T-cell (primary cell): ENCODE data around the gene RPTOR. TPM values are rescaled to one million over a fixed set of nuclear protein-coding genes. Genes with fewer than 3 reads are reported as not detected.

Source experiments
- ATAC-seq, 4 experiments: fragments of 200-7000 bp in 3 of 4; fragments of 150-1000 bp in 1 of 4; cut with Tn5 transposase; replicated peaks in 1 of 4; 1 replicate in 3 of 4; 2 replicates in 1 of 4; pipeline ENCODE4 v1.10.0; 2021; ENCODE audit warnings: moderate library complexity in 3 of 4, mild to moderate bottlenecking in 2 of 4, moderate number of reproducible peaks in 1 of 4
- CTCF ChIA-PET, 2 donors: fragments of 300-600 bp; sonication (Branson Sonifier 250); formaldehyde crosslinking; loops; one replicate each; lab custom pipeline; 2022; ENCODE audit warnings: antibody characterized with exemption in 2 of 2; lab: Charles Lee
- POLR2A ChIA-PET, 2 donors: fragments of 300-600 bp; sonication (Branson Sonifier 250); formaldehyde crosslinking; loops; one replicate each; lab custom pipeline; 2022; ENCODE audit warnings: antibody characterized with exemption in 2 of 2; lab: Charles Lee
- DNase-seq, 35 experiments: peaks; one replicate each; pipeline versions ENCODE4 v3.0.0 to v3.0.0-alpha.2; 2013 to 2023
- H3K27ac ChIP-seq: one replicate; pipeline ENCODE4 v1.5.1; 2013; ENCODE audit warnings: low read length
- H3K27me3 ChIP-seq, 2 experiments: replicated peaks in 1 of 2; 1 replicate in 1 of 2; 2 replicates in 1 of 2; pipeline versions ENCODE4 v1.6.1 to v1.7.0; 2013; ENCODE audit warnings: low read length in 1 of 2, mixed read lengths in 1 of 2; ENCODE audit not compliant: control insufficient read depth in 2 of 2, insufficient read depth in 2 of 2; ENCODE audit errors: extremely low read depth in 1 of 2
- H3K36me3 ChIP-seq, 2 donors: 1 replicate in 1 of 2; 2 replicates in 1 of 2; pipeline versions ENCODE4 v1.6.1 to v1.7.0; 2013; ENCODE audit warnings: low read length in 1 of 2; ENCODE audit not compliant: control insufficient read depth in 2 of 2, insufficient read depth in 1 of 2; ENCODE audit errors: extremely low read depth in 1 of 2
- H3K4me1 ChIP-seq, 2 experiments: 1 replicate in 1 of 2; 2 replicates in 1 of 2; pipeline versions ENCODE4 v1.6.1 to v1.7.0; 2013; ENCODE audit warnings: low read length in 2 of 2, mixed read lengths in 1 of 2; ENCODE audit not compliant: insufficient read depth in 2 of 2, control insufficient read depth in 1 of 2; ENCODE audit errors: extremely low read depth in 1 of 2
- H3K4me3 ChIP-seq, 2 donors: 1 replicate in 1 of 2; 2 replicates in 1 of 2; pipeline versions ENCODE4 v1.5.1 to v1.7.0; 2013; ENCODE audit warnings: mild to moderate bottlenecking in 2 of 2, low read length in 1 of 2, moderate library complexity in 1 of 2; ENCODE audit not compliant: control insufficient read depth in 1 of 2; ENCODE audit errors: extremely low read depth in 1 of 2
- H3K9me3 ChIP-seq: 2 replicates; pipeline ENCODE4 v1.7.0; 2013
- H3K27ac Mint-ChIP-seq, 2 donors: one replicate each; pipeline ENCODE4 v1.8.0; 2020 to 2021; ENCODE audit warnings: mild to moderate bottlenecking in 2 of 2, mixed read lengths in 2 of 2
- H3K27me3 Mint-ChIP-seq, 2 donors: one replicate each; pipeline ENCODE4 v1.8.0; 2021 to 2022; ENCODE audit warnings: mixed read lengths in 2 of 2
- H3K36me3 Mint-ChIP-seq: one replicate; pipeline ENCODE4 v1.8.0; 2021; ENCODE audit warnings: mixed read lengths
- H3K4me1 Mint-ChIP-seq, 3 donors: one replicate each; pipeline ENCODE4 v1.8.0; 2020 to 2022; ENCODE audit warnings: mixed read lengths in 3 of 3, mild to moderate bottlenecking in 1 of 3
- H3K4me3 Mint-ChIP-seq, 3 donors: one replicate each; pipeline ENCODE4 v1.8.0; 2020 to 2022; ENCODE audit warnings: mild to moderate bottlenecking in 3 of 3, mixed read lengths in 3 of 3, moderate library complexity in 3 of 3
- H3K9me3 Mint-ChIP-seq, 3 donors: one replicate each; pipeline ENCODE4 v1.8.0; 2020 to 2022; ENCODE audit warnings: mixed read lengths in 3 of 3
- WGBS: methylation state at CpG from one replicate; pipeline ENCODE4 v1.1.5; 2013; ENCODE audit warnings: missing lambda C conversion rate; ENCODE audit not compliant: insufficient coverage; 5-methylcytosine and 5-hydroxymethylcytosine counted together
- total RNA-seq, 35 experiments: library from RNA in 6 of 35; stranded (reverse) in 6 of 35; fragments of 120-200 nt in 1 of 35; gene quantifications; one replicate each; pipeline versions ENCODE4 v1.2.1 to v1.2.4 and lab custom pipeline; 2013 to 2026

RPTOR gene
- total RNA-seq, 5 donors from 2014 or later (not counting 1 experiment from before 2014, with no cell fraction given) = 59.4 to 76.8 (median 71.4) TPM

DNA sequence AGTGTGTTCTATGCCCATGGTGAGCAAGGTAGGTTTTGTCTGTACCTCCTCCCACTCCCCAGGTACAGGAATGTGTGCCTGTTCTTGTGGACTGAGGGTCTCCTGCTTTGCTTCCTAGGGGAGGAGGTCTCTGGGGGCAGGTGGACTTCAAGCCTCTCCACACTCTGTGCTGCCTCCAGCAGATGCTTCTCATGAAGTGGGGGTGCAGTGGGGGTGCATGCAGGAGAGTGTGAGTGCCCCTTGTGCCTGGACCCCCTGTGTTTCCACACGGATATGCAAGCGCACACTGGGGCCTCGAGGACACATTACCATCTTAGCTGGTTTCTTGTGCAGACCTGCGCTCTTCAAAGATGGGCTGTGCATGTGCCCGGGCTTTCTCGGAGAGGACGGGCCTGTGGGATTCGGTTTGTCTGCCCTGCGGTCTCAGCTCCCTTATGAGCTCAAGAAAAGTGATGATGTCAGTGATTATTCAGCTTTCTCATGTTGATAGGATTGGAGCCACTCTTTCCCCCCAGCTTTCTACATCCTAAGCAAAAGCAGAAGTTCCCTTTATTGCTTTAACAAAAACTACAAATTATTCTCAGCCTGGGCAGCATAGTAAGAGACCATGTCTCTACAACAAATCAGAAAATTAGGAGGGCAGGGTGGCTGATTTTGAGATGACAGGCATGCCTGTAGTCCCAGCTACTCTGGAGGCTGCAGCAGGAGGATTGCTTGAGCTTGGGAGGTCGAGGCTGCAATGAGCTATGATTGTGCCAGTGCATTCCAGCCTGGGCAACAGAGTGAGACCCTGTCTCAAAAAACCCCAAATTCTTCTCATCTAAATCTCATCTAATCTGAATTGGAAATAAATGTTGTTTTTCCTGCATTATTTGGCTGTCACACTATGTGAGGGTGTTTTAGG is 86.8 kb downstream of the RPTOR start:
- ChIA-PET POLR2A (no interaction called here), CTCF (no interaction called here)
- H3K4me1 ChIP-seq = peaks cover 0 to 13% of the 10 kb centered on the region in 2 experiments
- H3K36me3 ChIP-seq = peaks cover 0 to 8% of the 10 kb centered on the region in 2 donors
- ATAC-seq = no peak
- H3K4me3 Mint-ChIP-seq = no peak overlapping the region
- peaks cover 13% of the 10 kb centered on the region for H3K36me3 Mint-ChIP-seq
- no peaks in the 10 kb centered on the region for H3K27me3 Mint-ChIP-seq
- H3K9me3 Mint-ChIP-seq = no peaks in the 10 kb centered on the region
- H3K27ac ChIP-seq = no peak overlapping the region
- H3K4me3 ChIP-seq = no peak overlapping the region
- 96% methylated on average over 6 of the region's 10 CpGs for WGBS
- peaks cover 7 to 26% (median 21%) of the 10 kb centered on the region in 3 donors for H3K4me1 Mint-ChIP-seq
- no peaks in the 10 kb centered on the region for H3K9me3 ChIP-seq
- peak overlapping the region; percentile 45 to 70 for H3K27ac Mint-ChIP-seq
- H3K27me3 ChIP-seq = no peaks in the 10 kb centered on the region
- DNase-seq = no peak

- Histone ChIP-seq H3K4me1 (peaks cover 0 to 20% of the 10 kb centered on the region in 2 experiments), H3K9me3 (no peaks in the 10 kb centered on the region), H3K27ac (no peak overlapping the region), H3K36me3 (peaks cover 0 to 4% of the 10 kb centered on the region in 2 donors), H3K27me3 (no peaks in the 10 kb centered on the region), H3K4me3 (no peak overlapping the region)
- Mint-ChIP-seq H3K9me3 (no peaks in the 10 kb centered on the region), H3K36me3 (peaks cover 9% of the 10 kb centered on the region), H3K27ac (peak overlapping the region; percentile 45 to 70), H3K4me1 (peaks cover 7 to 33% (median 28%) of the 10 kb centered on the region in 3 donors), H3K27me3 (no peaks in the 10 kb centered on the region), H3K4me3 (no peak overlapping the region)
- ChIA-PET POLR2A (no interaction called here), CTCF (no interaction called here)
- DNase-seq (no peak), ATAC-seq (no peak)
- WGBS = no CpG with 5 or more reads among the region's 12 CpGs
Measured at GRCh38 chr17:80632046-80632581, 87.5 kb downstream of the RPTOR start.

GRCh38 chr17:80633207-80633606 is 88.6 kb downstream of the RPTOR start:
- no peaks in the 10 kb centered on the region for H3K36me3 ChIP-seq
- Mint-ChIP-seq H3K9me3 (no peaks in the 10 kb centered on the region), H3K36me3 (peaks cover 8% of the 10 kb centered on the region), H3K27me3 (no peaks in the 10 kb centered on the region), H3K4me1 (peaks cover 11 to 40% (median 37%) of the 10 kb centered on the region in 3 donors), H3K27ac (no peak overlapping the region), H3K4me3 (no peak overlapping the region)
- H3K27ac ChIP-seq = no peak overlapping the region
- CTCF ChIA-PET = no interaction called here
- POLR2A ChIA-PET = interaction anchor here in 1 of 2 donors (0.5 kb wide), 1 partner anchor 82 kb away, joined by 4 read pairs; no protein-coding TSS in a partner anchor
- 97% methylated on average over 16 of the region's 19 CpGs for WGBS
- DNase-seq (no peak), ATAC-seq (no peak)
- H3K9me3 ChIP-seq = no peaks in the 10 kb centered on the region
- H3K4me3 ChIP-seq = no peak overlapping the region
- peaks cover 0 to 29% of the 10 kb centered on the region in 2 experiments for H3K4me1 ChIP-seq
- H3K27me3 ChIP-seq = no peaks in the 10 kb centered on the region

- no peaks in the 10 kb centered on the region for H3K36me3 ChIP-seq
- no peaks in the 10 kb centered on the region for H3K27me3 ChIP-seq
- POLR2A ChIA-PET = no interaction called here
- CTCF ChIA-PET = no interaction called here
- no peak overlapping the region for H3K4me3 Mint-ChIP-seq
- no peak for DNase-seq
- no peak overlapping the region for H3K27ac Mint-ChIP-seq
- H3K4me1 Mint-ChIP-seq = peaks cover 11 to 41% (median 37%) of the 10 kb centered on the region in 3 donors
- no peak for ATAC-seq
- peaks cover 0 to 30% of the 10 kb centered on the region in 2 experiments for H3K4me1 ChIP-seq
- H3K36me3 Mint-ChIP-seq = peaks cover 8% of the 10 kb centered on the region
- no peaks in the 10 kb centered on the region for H3K27me3 Mint-ChIP-seq
- no peaks in the 10 kb centered on the region for H3K9me3 Mint-ChIP-seq
- H3K27ac ChIP-seq = no peak overlapping the region
- 89% methylated on average over 18 of the region's 24 CpGs for WGBS
- H3K9me3 ChIP-seq = no peaks in the 10 kb centered on the region
- H3K4me3 ChIP-seq = no peak overlapping the region
Measured at GRCh38 chr17:80633994-80634566, 89.4 kb downstream of the RPTOR start.

GRCh38 chr17:80636361-80637018 is 91.9 kb downstream of the RPTOR start:
- peaks cover 7 to 46% (median 41%) of the 10 kb centered on the region in 3 donors for H3K4me1 Mint-ChIP-seq
- H3K27ac ChIP-seq = no peak overlapping the region
- H3K4me1 ChIP-seq = peaks cover 0 to 30% of the 10 kb centered on the region in 2 experiments
- H3K27me3 ChIP-seq = no peaks in the 10 kb centered on the region
- peak overlapping the region in 1 of 2 donors; percentile 84 for H3K27ac Mint-ChIP-seq
- ChIA-PET CTCF (no interaction called here), POLR2A (no interaction called here)
- H3K27me3 Mint-ChIP-seq = no peaks in the 10 kb centered on the region
- H3K9me3 Mint-ChIP-seq = no peaks in the 10 kb centered on the region
- peak overlapping the region in 2 of 3 donors; percentile 53 to 73 for H3K4me3 Mint-ChIP-seq
- no peak overlapping the region for H3K4me3 ChIP-seq
- peaks cover 8% of the 10 kb centered on the region for H3K36me3 Mint-ChIP-seq
- DNase-seq (peak in 3 of 35 experiments; percentile 9 to 29 (median 9)), ATAC-seq (peak in 3 of 4 experiments; percentile 48 to 77 (median 72))
- H3K9me3 ChIP-seq = no peaks in the 10 kb centered on the region
- 100% methylated on average over 12 of the region's 20 CpGs for WGBS
- no peaks in the 10 kb centered on the region for H3K36me3 ChIP-seq
